GM19238 (cell line): ENCODE measurements around the gene ATP2B3.
"Not testable (repeated sequence)": the region's sequence is repeated elsewhere in the genome, so short reads cannot be mapped to it uniquely, and the experiment has no call there.

Source experiments
- DNase-seq: peaks from one replicate; pipeline ENCODE4 v3.0.0; 2011; ENCODE audit warnings: low spot score; ENCODE audit not compliant: insufficient read length

Gene ATP2B3

GRCh38 chrX:153592091-153592833 lies 74.8 kb downstream of the ATP2B3 start:
- DNase-seq = no peak

GRCh38 chrX:153592966-153593688 lies 75.7 kb downstream of the ATP2B3 start:
- DNase-seq = no peak

DNA sequence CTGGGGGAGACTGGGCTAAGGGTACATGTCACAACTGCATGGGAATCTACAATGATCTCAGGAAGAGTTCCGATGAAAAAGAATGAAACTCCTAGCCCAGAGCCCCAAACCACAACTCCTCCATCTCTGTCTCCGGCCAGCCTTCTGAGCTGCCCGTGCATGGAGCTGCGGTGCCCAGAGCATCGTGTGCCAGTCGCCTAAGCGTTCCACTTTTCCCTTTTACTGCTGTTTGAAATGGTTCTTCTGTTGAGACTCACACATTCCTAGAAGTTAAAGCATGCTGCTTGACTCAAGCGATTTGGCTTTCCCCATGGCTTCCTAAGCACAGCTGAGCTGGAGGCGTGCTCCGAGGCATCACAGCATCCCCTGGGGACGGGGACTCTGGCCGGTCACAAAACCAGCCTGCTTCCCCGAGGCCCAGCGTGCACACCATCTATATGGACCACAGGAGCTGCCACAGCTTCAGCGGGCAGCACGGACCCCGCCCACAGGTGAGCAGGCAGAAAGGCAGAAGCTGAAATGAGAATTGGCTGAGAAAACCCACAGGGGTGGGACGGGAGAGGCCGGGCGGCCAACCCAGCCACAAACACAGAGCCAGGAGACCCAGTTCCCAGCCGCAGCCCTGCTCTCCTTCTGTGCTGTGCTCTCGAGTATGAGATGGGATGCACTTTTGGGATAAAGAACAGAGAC lies 76.5 kb downstream of the ATP2B3 start:
- no peak for DNase-seq

GRCh38 chrX:153595387-153595786 lies 77.9 kb downstream of the ATP2B3 start:
- DNase-seq = no peak

- no peak for DNase-seq
Measured at GRCh38 chrX:153595859-153596857, 78.7 kb downstream of the ATP2B3 start.

- DNase-seq = no peak
Measured at GRCh38 chrX:153596981-153597750, 79.7 kb downstream of the ATP2B3 start.

GRCh38 chrX:153598541-153599191 lies 81.2 kb downstream of the ATP2B3 start, which contains the start of gene CCNQ:
TSS of gene CCNQ (minus strand) at chrX:153599139. CDS start at chrX:153599073, 66 bp downstream.
- DNase-seq = no peak

GRCh38 chrX:153599192-153600031 lies 82.0 kb downstream of the ATP2B3 start:
- DNase-seq = peak; percentile 87

- no peak for DNase-seq
Measured at GRCh38 chrX:153600032-153600373, 82.6 kb downstream of the ATP2B3 start.

- no peak for DNase-seq
Measured at GRCh38 chrX:153600921-153601320, 83.5 kb downstream of the ATP2B3 start.

- DNase-seq = no peak
Measured at GRCh38 chrX:153601511-153602110, 84.2 kb downstream of the ATP2B3 start.

DNA sequence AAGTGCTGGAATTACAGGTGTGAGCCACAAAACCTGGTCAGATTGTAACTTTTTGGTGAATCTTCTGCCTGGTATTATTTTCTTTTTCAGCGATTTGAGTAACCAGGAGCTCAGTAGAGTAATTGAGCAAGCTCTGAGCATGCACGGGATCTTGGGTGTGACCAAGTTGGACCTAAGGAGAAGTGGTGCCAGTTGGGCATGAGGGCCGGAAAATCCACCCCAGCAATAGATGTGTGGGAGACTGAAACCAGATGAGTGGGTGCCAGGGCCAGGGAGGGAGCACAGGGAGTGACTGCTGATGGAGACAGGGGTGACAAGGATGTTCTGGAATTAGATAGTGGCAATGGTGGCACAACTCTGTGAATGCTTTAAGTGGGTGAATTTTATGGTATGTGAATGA lies 85.2 kb downstream of the ATP2B3 start:
- no peak for DNase-seq

- DNase-seq = no peak
Measured at GRCh38 chrX:153603131-153603656, 85.8 kb downstream of the ATP2B3 start.

DNA sequence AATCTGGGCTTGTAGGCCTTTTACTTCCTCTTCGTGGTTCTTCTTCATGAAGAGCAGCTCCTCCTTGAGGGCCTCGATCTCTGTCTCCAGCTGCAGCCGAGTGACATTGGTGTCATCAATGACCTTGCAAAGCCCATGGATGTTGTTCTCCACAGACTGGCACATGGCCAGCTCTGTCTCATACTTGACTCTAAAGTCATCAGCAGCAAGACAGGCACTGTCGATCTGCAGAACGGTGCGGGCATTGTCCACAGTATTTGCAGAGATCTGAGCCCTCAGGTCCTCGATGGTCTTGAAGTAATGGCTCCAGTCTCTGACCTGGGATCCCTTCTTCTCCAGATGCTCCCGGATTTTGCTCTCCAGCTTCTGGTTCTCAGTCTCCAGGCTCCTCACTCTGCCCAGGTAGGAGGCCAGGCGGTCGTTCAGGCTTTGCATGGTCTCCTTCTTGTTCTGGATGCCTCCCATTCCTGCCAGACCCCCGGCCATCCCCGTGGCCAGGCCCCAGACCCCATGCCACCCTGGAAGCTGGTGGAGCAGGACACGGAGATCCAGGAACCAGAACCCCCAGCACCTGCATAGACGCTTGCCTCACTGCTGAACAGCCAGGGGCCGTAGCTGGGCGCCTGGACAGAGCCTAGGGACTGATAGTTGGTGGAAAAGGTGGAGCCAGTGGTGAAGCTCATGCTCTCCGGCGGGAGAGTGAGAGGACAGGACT lies 87.4 kb downstream of the ATP2B3 start:
- DNase-seq = not testable (repeated sequence)

GRCh38 chrX:153606503-153606902 lies 89.1 kb downstream of the ATP2B3 start:
- no peak for DNase-seq

DNA sequence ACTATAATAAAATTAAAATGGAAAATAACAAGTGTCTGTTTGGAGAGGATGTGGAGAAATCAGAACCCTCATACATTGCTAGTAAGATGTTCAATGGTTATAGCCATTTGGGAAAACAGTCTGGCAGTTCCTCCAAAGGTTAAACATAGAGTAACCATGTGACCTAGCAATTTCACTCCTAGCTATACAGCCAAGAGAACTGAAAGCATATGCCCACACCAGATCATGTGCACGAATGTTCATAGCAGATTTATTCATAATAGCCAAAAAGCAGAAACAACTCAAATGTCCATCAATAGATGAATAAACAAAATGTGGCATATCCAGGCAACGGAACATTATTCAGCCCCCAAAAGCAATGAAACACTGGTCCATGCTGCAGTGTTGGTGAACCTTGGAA lies 90.9 kb downstream of the ATP2B3 start:
- DNase-seq = no peak

GRCh38 chrX:153608806-153609205 lies 91.4 kb downstream of the ATP2B3 start:
- DNase-seq = no peak
